Body of pancreas (tissue), 4 donors: ENCODE results near the gene ZNF423.

Source experiments
- CTCF ChIP-seq, 7 experiments: fragments of 450-650 bp in 4 of 7; fragments of 200-600 bp in 3 of 7; sonication (generic) in 3 of 7; IDR thresholded peaks; one replicate each; pipeline ENCODE4 v1.5.1; 2016 to 2019; ENCODE audit warnings: antibody characterized with exemption in 7 of 7
- POLR2A ChIP-seq, 3 donors: fragments of 450-650 bp; IDR thresholded peaks; one replicate each; pipeline ENCODE4 v1.6.1; 2016; ENCODE audit warnings: antibody characterized with exemption in 3 of 3, mild to moderate bottlenecking in 2 of 3

GRCh38 chr16:49701789-49702494 lies 154.0 kb downstream of the ZNF423 start:
- no peak for TF ChIP-seq CTCF (IDR thresholded peaks at IDR 0.05)
- TF ChIP-seq POLR2A (IDR thresholded peaks at IDR 0.05): no peak
